Left lung (tissue), 10 donors: ENCODE data around the gene EFCAB8. TPM values are rescaled to one million over a fixed set of nuclear protein-coding genes. Genes with fewer than 3 reads are reported as not detected.

ENCODE experiments used
- ATAC-seq: fragments of 200-7000 bp; cut with Tn5 transposase; one replicate; pipeline ENCODE4 v1.9.1; 2020; ENCODE audit warnings: moderate library complexity
- DNase-seq, 4 donors: peaks; one replicate each; pipeline ENCODE4 v3.0.0-alpha.2; 2013 to 2020
- H3K27ac ChIP-seq, 2 donors: fragments of 200-600 bp; sonication (generic) in 1 of 2; one replicate each; pipeline versions ENCODE4 v1.5.0 to v1.8.0; 2020 to 2021
- H3K27me3 ChIP-seq, 2 donors: fragments of 200-600 bp; sonication (generic) in 1 of 2; one replicate each; pipeline versions ENCODE4 v1.5.0 to v1.8.0; 2020 to 2021
- H3K36me3 ChIP-seq, 2 donors: fragments of 200-600 bp; sonication (generic) in 1 of 2; one replicate each; pipeline versions ENCODE4 v1.5.0 to v1.8.0; 2020 to 2021
- H3K4me1 ChIP-seq, 2 donors: fragments of 200-600 bp; one replicate each; pipeline ENCODE4 v1.8.0; 2021
- H3K4me3 ChIP-seq, 2 donors: fragments of 200-600 bp; sonication (generic) in 1 of 2; one replicate each; pipeline versions ENCODE4 v1.5.0 to v1.8.0; 2020 to 2021; ENCODE audit warnings: mild to moderate bottlenecking in 1 of 2
- H3K9me3 ChIP-seq, 2 donors: fragments of 200-600 bp; sonication (generic) in 1 of 2; one replicate each; pipeline versions ENCODE4 v1.5.0 to v1.8.0; 2020 to 2021
- CTCF ChIP-seq, 2 donors: fragments of 200-600 bp; sonication (generic) in 1 of 2; IDR thresholded peaks; one replicate each; pipeline versions ENCODE4 v1.5.0 to v1.8.0; 2021; ENCODE audit warnings: antibody characterized with exemption in 2 of 2
- intact Hi-C, 2 donors: fragments of 100-400 bp; cut with DNase I; formaldehyde crosslinking; loops; one replicate each; pipeline versions ENCODE4 v1.11.2 to v1.14.2; 2022
- polyA plus RNA-seq, 6 donors: library from polyadenylated mRNA; unstranded; fragments of 120-200 nt; gene quantifications; one replicate each; pipeline ENCODE4 v1.2.1, GENCODE V29; 2013; ENCODE audit not compliant: insufficient read length in 6 of 6
- total RNA-seq, 2 donors: library from RNA; stranded (reverse); fragmentation: NEBNext Ultra II Directional; extraction: Animal tissue kit (Norgen Biotek cat#: 25700); gene quantifications; one replicate each; pipeline ENCODE4 v1.2.1, GENCODE V29; 2021
- donor health status: DM: no; HTN: yes; CAD: no.
- donor health status: DM: no; HTN: no; CAD: no.

EFCAB8 gene
- total and polyA plus RNA-seq, 8 donors: 0.07 to 1.0 (median 0.15) TPM; not detected in 1

GRCh38 chr20:32930181-32930580 lies 71.5 kb downstream of the EFCAB8 start:
- no peak overlapping the region for H3K27ac ChIP-seq
- no peaks in the 10 kb centered on the region for H3K9me3 ChIP-seq
- no peaks in the 10 kb centered on the region for H3K36me3 ChIP-seq
- H3K4me1 ChIP-seq: no peaks in the 10 kb centered on the region
- intact Hi-C loops: no loop called here
- DNase-seq: no peak
- H3K27me3 ChIP-seq: no peaks in the 10 kb centered on the region
- ATAC-seq: no peak
- no peak for TF ChIP-seq CTCF (IDR thresholded peaks at IDR 0.05)
- H3K4me3 ChIP-seq: no peak overlapping the region

- no peak for TF ChIP-seq CTCF (IDR thresholded peaks at IDR 0.05)
- no peaks in the 10 kb centered on the region for H3K27me3 ChIP-seq
- H3K27ac ChIP-seq: no peak overlapping the region
- intact Hi-C loops: no loop called here
- H3K4me1 ChIP-seq: no peaks in the 10 kb centered on the region
- no peak overlapping the region for H3K4me3 ChIP-seq
- H3K36me3 ChIP-seq: no peaks in the 10 kb centered on the region
- DNase-seq: no peak
- H3K9me3 ChIP-seq: no peaks in the 10 kb centered on the region
- no peak for ATAC-seq
These were observed 72.0 kb downstream of the EFCAB8 start for GRCh38 chr20:32930701-32931100.

GRCh38 chr20:32934580-32934979 lies 75.9 kb downstream of the EFCAB8 start:
- DNase-seq (no peak), ATAC-seq (no peak)
- H3K27ac ChIP-seq: no peak overlapping the region
- TF ChIP-seq CTCF (IDR thresholded peaks at IDR 0.05): no peak
- H3K27me3 ChIP-seq: no peaks in the 10 kb centered on the region
- no peaks in the 10 kb centered on the region for H3K9me3 ChIP-seq
- H3K4me3 ChIP-seq: no peak overlapping the region
- intact Hi-C loops: no loop called here
- no peaks in the 10 kb centered on the region for H3K4me1 ChIP-seq
- H3K36me3 ChIP-seq: no peaks in the 10 kb centered on the region

- no peak for DNase-seq
- no peaks in the 10 kb centered on the region for H3K4me1 ChIP-seq
These were observed 82.6 kb downstream of the EFCAB8 start for GRCh38 chr20:32941155-32941885.

More at GRCh38 chr20:32941155-32941885, 82.6 kb downstream of the EFCAB8 start:
- intact Hi-C loops: no loop called here
- TF ChIP-seq CTCF (IDR thresholded peaks at IDR 0.05): no peak
- no peak for ATAC-seq
- no peaks in the 10 kb centered on the region for H3K36me3 ChIP-seq
- no peak overlapping the region for H3K27ac ChIP-seq
- H3K27me3 ChIP-seq: peaks cover 0 to 4% of the 10 kb centered on the region in 2 donors
- H3K9me3 ChIP-seq: peaks cover 0 to 7% of the 10 kb centered on the region in 2 donors
- H3K4me3 ChIP-seq: no peak overlapping the region
